Large intestine (tissue), 3 donors: ENCODE measurements around the gene CSDE1. TPM values are rescaled to one million over a fixed set of nuclear protein-coding genes. Genes with fewer than 3 reads are reported as not detected.

Source experiments
- DNase-seq, 2 donors: peaks; one replicate each; pipeline versions ENCODE4 v3.0.0 to v3.0.0-alpha.2; 2013
- H3K27ac ChIP-seq: one replicate; pipeline ENCODE4 v1.5.1; 2013; ENCODE audit warnings: low read length
- H3K27me3 ChIP-seq: 2 replicates; pipeline ENCODE4 v1.6.1; 2013; ENCODE audit warnings: low read length; ENCODE audit not compliant: control insufficient read depth, insufficient read depth
- H3K36me3 ChIP-seq: 2 replicates; pipeline ENCODE4 v1.6.1; 2013; ENCODE audit warnings: low read length; ENCODE audit not compliant: control insufficient read depth, insufficient read depth
- H3K4me1 ChIP-seq: one replicate; pipeline ENCODE4 v1.6.1; 2013; ENCODE audit warnings: low read length; ENCODE audit not compliant: control insufficient read depth, insufficient read depth
- H3K4me3 ChIP-seq: one replicate; pipeline ENCODE4 v1.5.1; 2013; ENCODE audit warnings: low read length
- H3K9me3 ChIP-seq: one replicate; pipeline ENCODE4 v1.6.1; 2013; ENCODE audit warnings: mild to moderate bottlenecking, low read depth, low read length, moderate library complexity; ENCODE audit not compliant: control insufficient read depth
- WGBS: methylation state at CpG from one replicate; pipeline ENCODE4 v1.1.5; 2013; ENCODE audit warnings: low lambda C conversion rate; ENCODE audit not compliant: insufficient coverage; 5-methylcytosine and 5-hydroxymethylcytosine counted together
- polyA plus RNA-seq: library from polyadenylated mRNA; unstranded; fragments of 120-200 nt; gene quantifications from one replicate; pipeline ENCODE4 v1.2.1, GENCODE V29; 2013

The CSDE1 gene
- polyA plus RNA-seq, 1 donor = 331 TPM

DNA sequence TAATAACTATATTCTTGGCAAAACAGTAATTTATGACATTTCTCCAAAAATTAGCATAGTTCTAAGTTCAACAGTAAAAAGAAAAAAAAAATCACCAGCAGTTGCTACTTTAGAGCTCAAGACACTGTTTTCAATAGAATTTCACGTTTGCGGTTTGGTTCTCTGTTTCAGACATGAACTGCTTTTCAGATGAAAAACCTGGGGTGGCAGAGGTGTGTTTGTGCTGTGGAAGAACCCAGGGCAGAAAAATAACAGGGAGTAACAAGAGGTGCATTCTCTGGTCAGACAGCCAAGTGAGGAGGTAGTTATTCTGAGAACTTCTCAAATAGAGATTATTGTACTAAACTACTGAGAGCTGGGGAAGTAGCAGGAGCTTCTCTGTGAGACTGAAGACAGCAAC, 50.2 kb downstream of the CSDE1 start:
- Histone ChIP-seq H3K36me3 (peaks cover 53% of the 10 kb centered on the region), H3K9me3 (no peaks in the 10 kb centered on the region), H3K27me3 (no peaks in the 10 kb centered on the region), H3K4me3 (no peak overlapping the region), H3K4me1 (no peaks in the 10 kb centered on the region), H3K27ac (no peak overlapping the region)
- WGBS = no CpG with 5 or more reads among the region's 2 CpGs
- DNase-seq = no peak

DNA sequence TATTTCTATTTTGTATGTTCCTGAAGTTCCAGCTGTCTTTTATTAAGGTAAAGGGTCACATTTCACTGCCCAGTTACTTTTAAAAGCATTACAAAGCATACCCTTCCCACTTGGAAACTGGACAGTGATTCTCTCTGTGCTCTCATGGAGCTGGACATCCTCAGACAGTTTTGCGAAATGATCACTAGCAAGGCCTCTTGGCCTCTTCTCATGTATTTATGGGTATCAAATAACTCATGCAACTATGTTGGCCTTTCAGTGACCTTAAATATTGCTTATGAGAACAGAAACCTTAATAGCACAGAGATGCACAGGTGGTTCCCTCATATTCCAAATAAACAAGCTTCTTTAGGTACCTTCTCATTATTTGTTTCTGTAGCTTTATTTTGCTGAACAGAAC, 54.5 kb downstream of the CSDE1 start:
- Histone ChIP-seq H3K4me1 (no peaks in the 10 kb centered on the region), H3K27me3 (no peaks in the 10 kb centered on the region), H3K27ac (no peak overlapping the region), H3K36me3 (peaks cover 18% of the 10 kb centered on the region), H3K4me3 (no peak overlapping the region), H3K9me3 (no peaks in the 10 kb centered on the region)
- no CpG with 5 or more reads among the region's 1 CpG for WGBS
- DNase-seq = no peak

DNA sequence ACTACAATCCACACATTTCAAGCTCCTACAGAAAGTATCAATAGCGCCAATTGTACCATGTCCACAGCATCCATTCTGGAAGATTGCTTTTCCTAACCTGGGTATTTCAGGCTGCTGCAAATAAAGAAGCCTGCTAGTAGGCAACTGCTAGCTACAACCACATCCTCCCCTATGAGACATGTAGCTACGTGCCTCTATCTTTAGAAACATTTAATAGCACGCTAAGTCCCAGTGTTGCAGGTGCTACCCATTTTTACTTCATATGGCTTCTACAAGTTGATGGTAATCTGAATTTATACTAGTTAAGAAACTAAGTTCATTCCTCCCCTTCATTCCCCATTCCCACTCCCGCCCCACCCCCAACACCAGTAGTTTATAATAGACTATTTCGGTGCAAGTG, 55.0 kb downstream of the CSDE1 start:
- Histone ChIP-seq H3K4me1 (no peaks in the 10 kb centered on the region), H3K9me3 (no peaks in the 10 kb centered on the region), H3K4me3 (no peak overlapping the region), H3K27me3 (no peaks in the 10 kb centered on the region), H3K36me3 (peaks cover 14% of the 10 kb centered on the region), H3K27ac (no peak overlapping the region)
- no peak for DNase-seq
- no CpG with 5 or more reads among the region's 5 CpGs for WGBS

DNA sequence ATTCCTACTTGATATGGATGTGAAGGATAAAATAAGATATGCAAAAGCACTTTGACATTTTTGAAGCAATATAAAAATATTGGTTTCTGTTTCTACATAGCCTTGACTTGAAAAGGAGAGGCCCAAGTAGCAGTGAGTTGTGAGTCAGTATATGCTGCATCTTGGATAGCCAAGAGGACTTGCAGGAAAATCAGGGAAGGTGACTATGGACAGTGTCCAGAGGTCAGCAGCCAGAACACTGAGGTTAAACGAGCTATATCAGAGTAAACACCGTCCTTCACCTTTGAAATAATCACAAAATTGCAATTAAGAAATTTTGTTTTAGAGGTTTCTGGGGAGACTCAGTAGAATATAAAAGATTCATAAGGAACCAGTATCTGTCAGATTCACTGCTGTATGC, 55.9 kb downstream of the CSDE1 start:
- Histone ChIP-seq H3K27me3 (no peaks in the 10 kb centered on the region), H3K4me1 (no peaks in the 10 kb centered on the region), H3K9me3 (no peaks in the 10 kb centered on the region), H3K27ac (no peak overlapping the region), H3K36me3 (peaks cover 7% of the 10 kb centered on the region), H3K4me3 (no peak overlapping the region)
- no peak for DNase-seq
- 70% methylated on average over 2 of the region's 2 CpGs for WGBS

DNA sequence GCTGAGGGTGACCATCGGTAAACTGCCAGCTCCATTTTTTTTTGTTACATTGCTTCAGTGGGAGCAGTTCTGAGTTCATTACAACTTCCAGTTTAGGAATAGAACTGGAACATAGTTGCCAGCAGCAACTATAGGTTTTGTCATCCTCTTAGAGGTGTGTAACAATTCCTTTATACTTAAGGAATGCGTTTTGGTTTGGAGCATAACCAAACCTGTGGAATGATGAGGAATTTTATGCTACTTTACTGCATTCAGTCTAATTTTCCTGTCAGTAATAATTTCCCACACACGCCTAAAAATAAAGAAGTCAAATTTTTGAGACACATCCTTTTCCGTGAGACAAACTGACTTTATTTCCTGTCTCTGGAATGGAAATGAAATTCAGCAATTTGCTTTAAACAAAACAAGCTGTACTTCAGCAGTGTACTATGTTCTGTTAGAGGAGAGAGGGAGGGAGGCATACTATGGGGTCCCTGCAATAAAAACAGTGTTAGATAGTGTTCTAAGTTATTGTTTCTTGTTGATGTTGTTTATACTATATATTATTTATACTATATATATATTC, 57.7 kb downstream of the CSDE1 start:
- DNase-seq = no peak
- Histone ChIP-seq H3K36me3 (no peaks in the 10 kb centered on the region), H3K4me3 (no peak overlapping the region), H3K9me3 (no peaks in the 10 kb centered on the region), H3K27ac (no peak overlapping the region), H3K4me1 (no peaks in the 10 kb centered on the region), H3K27me3 (no peaks in the 10 kb centered on the region)
- WGBS = no CpG with 5 or more reads among the region's 4 CpGs

DNA sequence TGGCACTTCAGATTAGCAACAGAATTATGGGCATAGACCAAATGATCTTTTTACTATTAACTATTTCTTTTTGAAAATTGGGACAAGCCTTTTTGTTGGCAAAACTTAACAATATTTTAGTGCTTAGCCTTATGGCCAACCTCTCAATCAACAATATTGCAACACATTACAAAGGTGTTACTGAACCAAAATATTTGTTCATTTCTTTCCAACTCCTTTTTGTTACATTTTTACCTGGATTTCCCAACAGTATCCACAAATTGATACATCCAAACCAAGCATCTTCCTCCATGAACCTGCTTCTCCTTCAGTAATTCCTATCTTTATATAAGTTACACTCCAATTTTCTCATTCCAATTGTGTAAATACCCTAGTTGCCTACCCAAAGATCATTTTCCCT, 61.0 kb downstream of the CSDE1 start:
- Histone ChIP-seq H3K4me3 (no peak overlapping the region), H3K4me1 (no peaks in the 10 kb centered on the region), H3K27me3 (no peaks in the 10 kb centered on the region), H3K27ac (no peak overlapping the region), H3K9me3 (no peaks in the 10 kb centered on the region), H3K36me3 (no peaks in the 10 kb centered on the region)
- DNase-seq = no peak

DNA sequence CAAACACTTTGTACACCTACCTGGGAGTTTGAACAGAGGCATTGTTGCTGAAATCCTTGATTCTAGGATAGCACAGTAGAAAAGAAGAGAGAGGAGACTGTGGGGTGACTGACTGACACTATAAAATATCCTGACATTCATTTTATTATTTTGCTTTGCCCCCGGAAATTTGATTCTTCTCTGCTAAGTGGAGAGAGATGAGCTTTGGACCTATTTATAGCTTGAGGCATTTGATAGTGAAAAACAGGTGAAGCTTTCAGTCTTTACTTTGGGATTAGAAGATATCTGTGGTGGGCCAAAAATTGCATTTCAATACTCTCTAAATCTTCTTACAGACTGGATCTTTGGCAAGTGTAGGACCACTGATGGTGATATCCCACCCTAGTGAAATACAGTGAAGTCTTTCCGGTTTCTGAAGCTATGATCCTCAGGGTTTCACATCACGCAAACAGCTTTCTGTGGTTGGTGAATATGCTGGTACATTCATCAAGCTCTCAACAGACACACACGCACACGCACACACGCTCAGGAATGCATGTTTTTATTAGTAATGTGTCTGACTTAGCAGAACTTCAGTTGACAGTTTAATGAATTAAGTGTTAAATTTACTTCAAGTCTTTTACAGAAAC, 62.2 kb downstream of the CSDE1 start, which contains the start of gene AMPD1:
Gene AMPD1, minus strand, starts transcription at position 117 of the 629 bp plus-strand sequence. Its CDS starts 75 bp downstream, at position 42.
- H3K27me3 ChIP-seq = no peaks in the 10 kb centered on the region
- H3K4me3 ChIP-seq = no peak within 1 kb of the TSS
- peak; percentile 5 to 52 for DNase-seq
- 19% methylated on average over 3 of the region's 6 CpGs for WGBS
- H3K9me3 ChIP-seq = no peaks in the 10 kb centered on the region
- H3K4me1 ChIP-seq = no peaks in the 10 kb centered on the region
- H3K27ac ChIP-seq = no peak within 1 kb of the TSS
- H3K36me3 ChIP-seq = no peaks in the 10 kb centered on the region

DNA sequence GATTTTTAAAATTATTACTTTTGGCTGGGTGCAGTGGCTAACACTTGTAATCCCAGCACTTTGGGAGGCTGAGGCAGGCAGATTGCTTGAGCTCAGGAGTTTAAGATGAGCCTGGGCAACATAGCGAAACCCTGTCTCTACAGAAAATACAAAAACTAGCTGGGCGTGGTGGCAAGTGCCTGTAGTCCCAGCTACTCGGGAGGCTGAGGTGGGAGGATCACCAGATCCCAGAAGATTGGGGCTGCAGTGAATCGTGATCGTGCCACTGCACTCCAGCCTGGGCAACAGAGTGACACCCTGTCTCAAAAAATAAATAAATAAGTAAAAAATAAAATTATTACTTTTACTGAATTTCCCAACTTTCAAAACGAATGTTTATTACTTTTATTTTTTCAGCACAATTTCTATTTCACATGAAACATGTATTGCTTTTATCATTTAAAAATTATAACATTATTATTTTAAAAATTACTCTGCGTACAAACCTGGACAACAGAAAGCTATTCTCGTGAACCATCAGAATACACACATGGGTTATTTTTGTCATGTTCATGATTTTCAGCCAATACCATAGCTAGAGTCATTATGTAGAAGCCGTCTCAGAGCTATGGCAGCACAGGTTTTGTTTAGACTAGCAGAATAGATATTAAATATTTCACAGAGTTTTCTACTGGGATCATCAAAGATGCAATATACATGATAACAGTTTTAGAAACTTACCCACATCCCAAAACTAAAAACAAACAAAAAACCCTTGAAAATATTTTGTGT, 63.1 kb downstream of the CSDE1 start:
- no peaks in the 10 kb centered on the region for H3K9me3 ChIP-seq
- no peaks in the 10 kb centered on the region for H3K27me3 ChIP-seq
- no peak overlapping the region for H3K27ac ChIP-seq
- H3K4me1 ChIP-seq = no peaks in the 10 kb centered on the region
- H3K4me3 ChIP-seq = no peak overlapping the region
- no peaks in the 10 kb centered on the region for H3K36me3 ChIP-seq
- WGBS = 80% methylated on average over 4 of the region's 9 CpGs
- no peak for DNase-seq

DNA sequence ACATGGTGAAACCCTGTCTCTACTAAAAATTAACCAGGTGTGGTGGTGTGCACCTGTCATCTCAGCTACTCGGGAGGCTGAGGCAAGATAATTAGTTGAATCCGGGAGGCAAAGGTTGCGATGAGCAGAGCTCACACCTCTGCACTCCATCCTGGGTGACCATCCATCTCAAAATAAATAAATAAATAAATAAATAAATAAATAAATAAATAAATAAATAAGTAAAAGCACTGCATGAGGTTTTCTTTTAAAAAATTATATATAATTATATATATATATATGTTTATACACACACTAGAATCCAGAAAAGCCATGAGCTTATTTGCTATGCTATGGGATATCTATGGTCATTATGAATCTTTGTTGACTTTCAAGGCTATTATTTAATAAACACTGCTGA, 64.8 kb downstream of the CSDE1 start:
- Histone ChIP-seq H3K36me3 (no peaks in the 10 kb centered on the region), H3K4me1 (no peaks in the 10 kb centered on the region), H3K9me3 (no peaks in the 10 kb centered on the region), H3K4me3 (no peak overlapping the region), H3K27ac (no peak overlapping the region), H3K27me3 (peaks cover 5% of the 10 kb centered on the region)
- no CpG with 5 or more reads among the region's 3 CpGs for WGBS
- no peak for DNase-seq

DNA sequence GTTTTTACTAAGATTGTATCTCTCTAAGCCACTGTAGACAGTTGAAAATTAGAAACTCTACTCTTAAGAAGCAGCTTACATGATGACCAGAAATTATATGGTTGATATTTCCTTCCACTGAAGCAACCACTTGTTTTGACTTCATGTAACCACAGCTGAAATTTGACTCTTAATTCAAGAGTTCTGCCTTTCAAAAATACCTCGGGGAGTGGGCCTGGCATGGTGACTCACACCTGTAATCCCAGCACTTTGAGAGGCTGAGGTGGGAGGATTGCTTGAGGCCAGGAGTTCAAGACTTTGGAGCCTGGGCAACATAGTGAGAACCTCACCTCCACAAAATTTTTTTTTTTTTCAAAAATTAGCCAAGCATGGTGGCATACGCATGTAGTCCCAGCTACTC, 66.7 kb downstream of the CSDE1 start:
- DNase-seq = no peak
- peaks cover 5% of the 10 kb centered on the region for H3K27me3 ChIP-seq
- no peaks in the 10 kb centered on the region for H3K4me1 ChIP-seq
- H3K27ac ChIP-seq = no peak overlapping the region
- no peaks in the 10 kb centered on the region for H3K36me3 ChIP-seq
- 86% methylated on average over 1 of the region's 2 CpGs for WGBS
- no peak overlapping the region for H3K4me3 ChIP-seq
- no peaks in the 10 kb centered on the region for H3K9me3 ChIP-seq
